Kidney (tissue), 14 donors: Measurements from ENCODE around the gene PAX7. TPM values are rescaled to one million over a fixed set of nuclear protein-coding genes. Genes with fewer than 3 reads are reported as not detected.

Experiments used
- DNase-seq, 5 donors: peaks; one replicate each; pipeline ENCODE4 v3.0.0-alpha.2; 2013 to 2020
- FAIRE-seq: peaks from 2 replicates; lab custom pipeline; 2012; peaks lifted over from hg19 to GRCh38; lab: Jason Lieb, UNC
- H3K27ac ChIP-seq, 2 donors: one replicate each; pipeline ENCODE4 v1.7.0; 2013; ENCODE audit warnings: low read depth in 2 of 2, low read length in 2 of 2, inconsistent platforms in 1 of 2
- H3K27me3 ChIP-seq: one replicate; pipeline ENCODE4 v1.7.1; 2013; ENCODE audit warnings: low read length, inconsistent platforms; ENCODE audit not compliant: control insufficient read depth, insufficient read depth
- H3K36me3 ChIP-seq, 3 donors: one replicate each; pipeline versions ENCODE4 v1.7.0 to v1.7.1; 2013; ENCODE audit warnings: low read length in 3 of 3, control low read depth in 1 of 3, inconsistent platforms in 1 of 3; ENCODE audit not compliant: insufficient read depth in 3 of 3, control insufficient read depth in 2 of 3
- H3K4me1 ChIP-seq, 3 donors: one replicate each; pipeline versions ENCODE4 v1.7.0 to v1.7.1; 2013; ENCODE audit warnings: low read length in 3 of 3, inconsistent platforms in 1 of 3, low read depth in 1 of 3; ENCODE audit not compliant: control insufficient read depth in 2 of 3, insufficient read depth in 2 of 3
- H3K4me3 ChIP-seq, 3 donors: one replicate each; pipeline versions ENCODE4 v1.7.0 to v1.8.1; 2013; ENCODE audit warnings: low read length in 3 of 3, control low read depth in 1 of 3, inconsistent platforms in 1 of 3
- H3K9ac ChIP-seq, 3 donors: one replicate each; pipeline versions ENCODE4 v1.7.0 to v1.7.1; 2013; ENCODE audit warnings: low read length in 3 of 3, control low read depth in 1 of 3, inconsistent platforms in 1 of 3
- H3K9me3 ChIP-seq, 3 donors: one replicate each; pipeline versions ENCODE4 v1.7.0 to v1.7.1; 2013; ENCODE audit warnings: low read length in 3 of 3, control low read depth in 1 of 3, inconsistent platforms in 1 of 3; ENCODE audit not compliant: control insufficient read depth in 2 of 3, insufficient read depth in 1 of 3
- CTCF ChIP-seq: IDR thresholded peaks from 3 replicates; pipeline ENCODE4 v1.5.1; 2012; ENCODE audit warnings: mild to moderate bottlenecking, moderate library complexity, borderline replicate concordance; ENCODE audit not compliant: insufficient read depth; ENCODE audit errors: extremely low read depth
- intact Hi-C: fragments of 100-400 bp; cut with DNase I; formaldehyde crosslinking; loops from one replicate; pipeline ENCODE4 v1.11.1; 2022
- polyA plus RNA-seq: library from polyadenylated mRNA; stranded (reverse); fragments of 350-450 nt; fragmentation: Illumina TruSeq; extraction: RNeasy Lipid Tissue Mini Kit (QIAGEN cat#74804); gene quantifications from one replicate; pipeline ENCODE4 v1.2.3, GENCODE V29; 2014; ENCODE audit warnings: low read depth, low replicate concordance; ENCODE audit not compliant: insufficient read depth
- total RNA-seq: library from RNA; stranded (reverse); fragmentation: NEBNext Ultra II Directional; extraction: Animal tissue kit (Norgen Biotek cat#: 25700); gene quantifications from one replicate; pipeline ENCODE4 v1.2.1, GENCODE V29; 2021
- donor health status: control.
- donor health status: control.
- donor health status: control.
- donor health status: control.
- donor health status: control.
- donor health status: DM: yes; HTN: yes; CAD: no.
- donor health status: Normal renal cell carcinoma (clear cell type).

The PAX7 gene
- total and polyA plus RNA-seq, 2 donors from 2014 or later, result not detected

- FAIRE-seq (no peak), DNase-seq (no peak)
- no peak for TF ChIP-seq CTCF
- H3K36me3 ChIP-seq, result no peaks in the 10 kb centered on the region
- no peaks in the 10 kb centered on the region for H3K4me1 ChIP-seq
- no peak overlapping the region for H3K9ac ChIP-seq
- peaks cover 76% of the 10 kb centered on the region for H3K27me3 ChIP-seq
- no peak overlapping the region for H3K4me3 ChIP-seq
- intact Hi-C loops, result no loop called here
- H3K9me3 ChIP-seq, result no peaks in the 10 kb centered on the region
- H3K27ac ChIP-seq, result no peak overlapping the region
Observed at GRCh38 chr1:18647681-18648214, 17.1 kb downstream of the PAX7 start.

GRCh38 chr1:18649693-18650370 is 19.2 kb downstream of the PAX7 start:
- no peaks in the 10 kb centered on the region for H3K4me1 ChIP-seq
- H3K27ac ChIP-seq, result no peak overlapping the region
- H3K9ac ChIP-seq, result no peak overlapping the region
- intact Hi-C loops, result no loop called here
- H3K36me3 ChIP-seq, result no peaks in the 10 kb centered on the region
- H3K27me3 ChIP-seq, result peaks cover 77% of the 10 kb centered on the region
- no peak for TF ChIP-seq CTCF
- no peak for DNase-seq
- H3K4me3 ChIP-seq, result no peak overlapping the region
- no peak for FAIRE-seq
- no peaks in the 10 kb centered on the region for H3K9me3 ChIP-seq

- no peak overlapping the region for H3K27ac ChIP-seq
- H3K9me3 ChIP-seq, result no peaks in the 10 kb centered on the region
- no peak for DNase-seq
- no peak for FAIRE-seq
- no peaks in the 10 kb centered on the region for H3K36me3 ChIP-seq
- peaks cover 66% of the 10 kb centered on the region for H3K27me3 ChIP-seq
- no peaks in the 10 kb centered on the region for H3K4me1 ChIP-seq
- TF ChIP-seq CTCF, result no peak
- intact Hi-C loops, result no loop called here
- H3K9ac ChIP-seq, result no peak overlapping the region
- no peak overlapping the region for H3K4me3 ChIP-seq
Observed at GRCh38 chr1:18651713-18652112, 21.1 kb downstream of the PAX7 start.
